ENCODE results near the gene UNK.

The UNK gene

GRCh38 chr17:75822800-75823166, 38.2 kb downstream of the UNK start:
- no peak for TF ChIP-seq TEAD4 (IDR thresholded peaks at IDR 0.05)
- no peak for TF ChIP-seq YY1 (IDR thresholded peaks at IDR 0.05; ENCODE audit: low read depth)
- TF ChIP-seq FOXM1 (IDR thresholded peaks at IDR 0.05; ENCODE audit: borderline replicate concordance, low read depth): no peak
- TF ChIP-seq ZBTB7A (IDR thresholded peaks at IDR 0.05; ENCODE audit: low read depth): no peak
- no peak for TF ChIP-seq MAX (IDR thresholded peaks at IDR 0.05)
- TF ChIP-seq RAD21 (IDR thresholded peaks at IDR 0.05; ENCODE audit: low read depth): no peak
- TF ChIP-seq TAF1 (IDR thresholded peaks at IDR 0.05; ENCODE audit: low read depth): no peak
- TF ChIP-seq USF1 (IDR thresholded peaks at IDR 0.05): no peak
- no peak for TF ChIP-seq EGR1 (IDR thresholded peaks at IDR 0.05)

GRCh38 chr17:75823257-75824041, 38.8 kb downstream of the UNK start:
- TF ChIP-seq ZBTB7A (IDR thresholded peaks at IDR 0.05; ENCODE audit: low read depth) (no peak), EP300 (IDR thresholded peaks at IDR 0.05; ENCODE audit: borderline replicate concordance) (no peak), TCF12 (IDR thresholded peaks at IDR 0.05; ENCODE audit: low read depth) (no peak), TAF1 (IDR thresholded peaks at IDR 0.05; ENCODE audit: low read depth) (no peak), MAX (IDR thresholded peaks at IDR 0.05) (no peak), FOXM1 (IDR thresholded peaks at IDR 0.05; ENCODE audit: borderline replicate concordance, low read depth) (no peak), EGR1 (IDR thresholded peaks at IDR 0.05) (no peak)

- TF ChIP-seq MAX (IDR thresholded peaks at IDR 0.05): no peak
- TF ChIP-seq NFIC (IDR thresholded peaks at IDR 0.05): no peak
- TF ChIP-seq CREB1 (IDR thresholded peaks at IDR 0.05; ENCODE audit: low read depth): no peak
- TF ChIP-seq TCF12 (IDR thresholded peaks at IDR 0.05; ENCODE audit: low read depth): no peak
- no peak for TF ChIP-seq EGR1 (IDR thresholded peaks at IDR 0.05)
Measured at GRCh38 chr17:75824050-75824552, 39.5 kb downstream of the UNK start.

- TF ChIP-seq REST (IDR thresholded peaks at IDR 0.05; ENCODE audit: low read depth): no peak
- no peak for TF ChIP-seq NFIC (IDR thresholded peaks at IDR 0.05)
- no peak for TF ChIP-seq EGR1 (IDR thresholded peaks at IDR 0.05)
- no peak for TF ChIP-seq MAX (IDR thresholded peaks at IDR 0.05)
- no peak for TF ChIP-seq CEBPB (IDR thresholded peaks at IDR 0.05)
Measured at GRCh38 chr17:75824666-75825065, 40.1 kb downstream of the UNK start.

GRCh38 chr17:75825149-75825552, 40.5 kb downstream of the UNK start:
- TF ChIP-seq USF1 (IDR thresholded peaks at IDR 0.05): no peak
- TF ChIP-seq FOXM1 (IDR thresholded peaks at IDR 0.05; ENCODE audit: borderline replicate concordance, low read depth): no peak
- TF ChIP-seq REST (IDR thresholded peaks at IDR 0.05; ENCODE audit: low read depth): no peak
- TF ChIP-seq CEBPB (IDR thresholded peaks at IDR 0.05): no peak
- TF ChIP-seq TEAD4 (IDR thresholded peaks at IDR 0.05): no peak
- no peak for TF ChIP-seq TCF12 (IDR thresholded peaks at IDR 0.05; ENCODE audit: low read depth)
- TF ChIP-seq RAD21 (IDR thresholded peaks at IDR 0.05; ENCODE audit: low read depth): no peak
- TF ChIP-seq NFIC (IDR thresholded peaks at IDR 0.05): no peak
- no peak for TF ChIP-seq ZBTB7A (IDR thresholded peaks at IDR 0.05; ENCODE audit: low read depth)
- no peak for TF ChIP-seq EP300 (IDR thresholded peaks at IDR 0.05; ENCODE audit: borderline replicate concordance)
- no peak for TF ChIP-seq YY1 (IDR thresholded peaks at IDR 0.05; ENCODE audit: low read depth)
- TF ChIP-seq CREB1 (IDR thresholded peaks at IDR 0.05; ENCODE audit: low read depth): no peak
- no peak for TF ChIP-seq TAF1 (IDR thresholded peaks at IDR 0.05; ENCODE audit: low read depth)
- TF ChIP-seq MAX (IDR thresholded peaks at IDR 0.05): no peak
